Hepatocyte (in vitro differentiated cells): ENCODE measurements around the gene HSDL2. TPM values are rescaled to one million over a fixed set of nuclear protein-coding genes. Genes with fewer than 3 reads are reported as not detected.

ENCODE experiments used
- DNase-seq: peaks from one replicate; pipeline ENCODE4 v3.0.0-alpha.2; 2016; ENCODE audit warnings: low spot score
- H2AFZ ChIP-seq: fragments of 200-600 bp; sonication (generic); 2 replicates; pipeline ENCODE4 v1.6.0; 2016; ENCODE audit warnings: antibody characterized with exemption, mild to moderate bottlenecking
- H3K27ac ChIP-seq: fragments of 200-600 bp; sonication (generic); 2 replicates; pipeline ENCODE4 v1.5.1; 2016; ENCODE audit warnings: mild to moderate bottlenecking
- H3K27me3 ChIP-seq: fragments of 200-600 bp; sonication (generic); 2 replicates; pipeline ENCODE4 v1.6.1; 2016
- H3K36me3 ChIP-seq: fragments of 200-600 bp; sonication (generic); replicated peaks from 2 replicates; pipeline ENCODE4 v1.5.1; 2016; ENCODE audit warnings: low read depth; ENCODE audit not compliant: insufficient read depth
- H3K4me1 ChIP-seq: fragments of 200-600 bp; sonication (generic); 2 replicates; pipeline ENCODE4 v1.5.1; 2016; ENCODE audit warnings: mild to moderate bottlenecking, moderate library complexity; ENCODE audit not compliant: insufficient read depth
- H3K4me2 ChIP-seq: fragments of 200-600 bp; sonication (generic); 2 replicates; pipeline ENCODE4 v1.6.0; 2016
- H3K4me3 ChIP-seq: fragments of 200-600 bp; sonication (generic); 2 replicates; pipeline ENCODE4 v1.5.1; 2016; ENCODE audit warnings: mild to moderate bottlenecking
- H3K79me2 ChIP-seq: fragments of 200-600 bp; sonication (generic); 2 replicates; pipeline ENCODE4 v1.6.0; 2017; ENCODE audit warnings: mild to moderate bottlenecking
- H3K9me2 ChIP-seq: fragments of 200-600 bp; sonication (generic); replicated peaks from 2 replicates; pipeline ENCODE4 v1.6.0; 2017; ENCODE audit warnings: mild to moderate bottlenecking; ENCODE audit not compliant: insufficient read depth
- H3K9me3 ChIP-seq: fragments of 200-600 bp; sonication (generic); 2 replicates; pipeline ENCODE4 v1.5.1; 2016; ENCODE audit warnings: low read depth, mild to moderate bottlenecking
- H4K20me1 ChIP-seq: fragments of 200-600 bp; sonication (generic); 2 replicates; pipeline ENCODE4 v1.6.0; 2016; ENCODE audit warnings: mild to moderate bottlenecking; ENCODE audit not compliant: insufficient read depth, poor library complexity, severe bottlenecking
- EZH2 ChIP-seq: fragments of 200-600 bp; sonication (generic); IDR thresholded peaks from 2 replicates; pipeline ENCODE4 v1.6.1; 2016; ENCODE audit warnings: antibody characterized with exemption, mild to moderate bottlenecking, borderline replicate concordance
- EZH2phosphoT487 ChIP-seq: fragments of 200-600 bp; sonication (generic); IDR thresholded peaks from one replicate; pipeline ENCODE4 v1.6.1; 2018; ENCODE audit warnings: antibody characterized with exemption, mild to moderate bottlenecking, low read depth, moderate library complexity; ENCODE audit not compliant: unreplicated experiment, severe bottlenecking
- WGBS: methylation state at CpG from one replicate; pipeline ENCODE4 v1.1.6; 2016; ENCODE audit warnings: low lambda C conversion rate; ENCODE audit errors: missing lambda C conversion rate; 5-methylcytosine and 5-hydroxymethylcytosine counted together
- polyA plus RNA-seq: library from polyadenylated mRNA; unstranded; fragments of >200 nt; fragmentation: Nextera tagmentation; extraction: Ambion mirVana; gene quantifications from 2 replicates; pipeline ENCODE4 v1.2.1, GENCODE V29; 2016
- total RNA-seq: library from RNA; depleted of rRNA; stranded (reverse); fragments of >200 nt; gene quantifications from 2 replicates; pipeline ENCODE4 v1.2.3, GENCODE V29; 2014
- TF ChIP-seq, protein P1 (sequence below): fragments of 200-600 bp; sonication (generic); IDR thresholded peaks from 2 replicates; pipeline ENCODE4 v1.5.1; 2016; ENCODE audit warnings: antibody characterized with exemption, mild to moderate bottlenecking; ENCODE audit not compliant: poor library complexity

The HSDL2 gene
- total and polyA plus RNA-seq, 2 experiments from 2014 or later, result 50.0 to 97.3 TPM

DNA sequence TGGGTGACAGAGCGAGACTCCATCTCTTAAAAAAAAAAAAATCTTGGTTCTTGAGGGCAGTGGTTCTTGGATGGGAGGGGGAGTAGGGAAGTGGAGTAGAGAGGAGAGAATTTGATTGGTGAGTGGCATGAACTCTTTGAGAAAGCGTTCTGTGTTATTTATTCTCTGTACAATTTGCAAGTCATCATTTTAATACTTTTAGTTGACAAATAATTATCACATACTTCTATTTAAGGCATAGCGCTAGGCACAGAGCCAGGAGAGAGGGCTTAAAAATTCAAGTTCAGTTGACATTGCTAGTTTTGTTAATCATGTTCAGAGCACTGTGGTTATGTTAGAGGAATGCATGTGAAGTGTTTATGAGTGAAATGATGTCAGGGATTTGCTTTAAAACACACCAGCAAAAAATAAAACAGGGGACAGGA is 24.6 kb downstream of the HSDL2 start:
- Histone ChIP-seq H3K9me2 (no peaks in the 10 kb centered on the region), H3K79me2 (peaks cover 29% of the 10 kb centered on the region), H3K4me1 (no peaks in the 10 kb centered on the region), H4K20me1 (peaks cover 5% of the 10 kb centered on the region), H3K4me2 (no peak overlapping the region), H3K27ac (no peak overlapping the region), H3K4me3 (no peak overlapping the region), H3K36me3 (no peaks in the 10 kb centered on the region), H3K27me3 (no peaks in the 10 kb centered on the region), H3K9me3 (no peaks in the 10 kb centered on the region), H2AFZ (no peak overlapping the region)
- TF ChIP-seq EZH2phosphoT487 (no peak), EZH2 (no peak)
- TF ChIP-seq, protein P1, sequence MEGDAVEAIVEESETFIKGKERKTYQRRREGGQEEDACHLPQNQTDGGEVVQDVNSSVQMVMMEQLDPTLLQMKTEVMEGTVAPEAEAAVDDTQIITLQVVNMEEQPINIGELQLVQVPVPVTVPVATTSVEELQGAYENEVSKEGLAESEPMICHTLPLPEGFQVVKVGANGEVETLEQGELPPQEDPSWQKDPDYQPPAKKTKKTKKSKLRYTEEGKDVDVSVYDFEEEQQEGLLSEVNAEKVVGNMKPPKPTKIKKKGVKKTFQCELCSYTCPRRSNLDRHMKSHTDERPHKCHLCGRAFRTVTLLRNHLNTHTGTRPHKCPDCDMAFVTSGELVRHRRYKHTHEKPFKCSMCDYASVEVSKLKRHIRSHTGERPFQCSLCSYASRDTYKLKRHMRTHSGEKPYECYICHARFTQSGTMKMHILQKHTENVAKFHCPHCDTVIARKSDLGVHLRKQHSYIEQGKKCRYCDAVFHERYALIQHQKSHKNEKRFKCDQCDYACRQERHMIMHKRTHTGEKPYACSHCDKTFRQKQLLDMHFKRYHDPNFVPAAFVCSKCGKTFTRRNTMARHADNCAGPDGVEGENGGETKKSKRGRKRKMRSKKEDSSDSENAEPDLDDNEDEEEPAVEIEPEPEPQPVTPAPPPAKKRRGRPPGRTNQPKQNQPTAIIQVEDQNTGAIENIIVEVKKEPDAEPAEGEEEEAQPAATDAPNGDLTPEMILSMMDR, result no peak
- no peak for DNase-seq
- 91% methylated on average over 3 of the region's 3 CpGs for WGBS

DNA sequence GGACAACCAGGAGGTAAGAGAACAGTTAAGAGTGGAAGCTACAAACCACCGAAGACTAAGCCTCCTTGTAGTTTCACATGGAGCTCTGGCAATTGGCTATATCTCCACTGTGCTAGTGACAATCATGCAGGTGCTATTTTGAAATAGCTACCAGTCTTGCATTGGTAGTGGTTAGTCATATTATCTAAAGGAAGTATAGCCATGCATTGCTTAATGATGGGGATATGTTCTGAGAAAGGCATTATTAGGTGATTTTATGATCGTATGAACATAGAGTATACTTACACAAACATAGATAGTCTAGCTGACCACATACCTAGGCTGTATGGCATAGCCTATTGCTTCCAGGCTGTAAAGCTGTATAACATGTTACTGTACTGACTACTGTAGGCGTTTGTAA is 28.4 kb downstream of the HSDL2 start:
- TF ChIP-seq, protein P1, result no peak
- TF ChIP-seq EZH2, result no peak
- no peak for TF ChIP-seq EZH2phosphoT487
- DNase-seq, result no peak
- no peaks in the 10 kb centered on the region for H3K27me3 ChIP-seq
- H3K4me3 ChIP-seq, result no peak overlapping the region
- H3K9me2 ChIP-seq, result no peaks in the 10 kb centered on the region
- no peaks in the 10 kb centered on the region for H3K4me1 ChIP-seq
- no peak overlapping the region for H3K4me2 ChIP-seq
- no peak overlapping the region for H2AFZ ChIP-seq
- peaks cover 5% of the 10 kb centered on the region for H3K36me3 ChIP-seq
- peaks cover 5% of the 10 kb centered on the region for H3K79me2 ChIP-seq
- no peaks in the 10 kb centered on the region for H3K9me3 ChIP-seq
- peaks cover 5% of the 10 kb centered on the region for H4K20me1 ChIP-seq
- WGBS, result 81% methylated on average over 3 of the region's 3 CpGs
- H3K27ac ChIP-seq, result no peak overlapping the region

DNA sequence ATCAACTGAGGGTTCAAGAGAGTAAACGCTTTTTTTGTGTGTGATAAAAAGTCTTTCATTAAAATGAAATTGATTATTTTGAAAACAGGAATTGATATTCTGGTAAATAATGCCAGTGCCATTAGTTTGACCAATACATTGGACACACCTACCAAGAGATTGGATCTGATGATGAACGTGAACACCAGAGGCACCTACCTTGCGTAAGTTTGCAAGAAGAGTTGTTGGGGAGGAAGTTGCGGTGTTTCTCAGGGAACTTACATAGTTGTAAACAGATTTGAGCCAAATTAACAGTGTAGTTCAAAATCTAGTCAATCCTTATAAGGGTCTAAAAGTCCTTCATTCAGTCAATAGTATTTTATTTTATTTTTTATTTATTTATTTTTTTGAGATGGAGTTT is 28.9 kb downstream of the HSDL2 start:
- no peaks in the 10 kb centered on the region for H3K9me2 ChIP-seq
- H3K4me3 ChIP-seq, result no peak overlapping the region
- no peak overlapping the region for H3K4me2 ChIP-seq
- H3K9me3 ChIP-seq, result no peaks in the 10 kb centered on the region
- no peak overlapping the region for H2AFZ ChIP-seq
- H3K27me3 ChIP-seq, result no peaks in the 10 kb centered on the region
- WGBS, result 99% methylated on average over 4 of the region's 4 CpGs
- TF ChIP-seq EZH2 (no peak), EZH2phosphoT487 (no peak)
- TF ChIP-seq, protein P1, result no peak
- no peaks in the 10 kb centered on the region for H4K20me1 ChIP-seq
- DNase-seq, result no peak
- H3K4me1 ChIP-seq, result no peaks in the 10 kb centered on the region
- peaks cover under 1% of the 10 kb centered on the region for H3K79me2 ChIP-seq
- peaks cover 5% of the 10 kb centered on the region for H3K36me3 ChIP-seq
- H3K27ac ChIP-seq, result no peak overlapping the region

DNA sequence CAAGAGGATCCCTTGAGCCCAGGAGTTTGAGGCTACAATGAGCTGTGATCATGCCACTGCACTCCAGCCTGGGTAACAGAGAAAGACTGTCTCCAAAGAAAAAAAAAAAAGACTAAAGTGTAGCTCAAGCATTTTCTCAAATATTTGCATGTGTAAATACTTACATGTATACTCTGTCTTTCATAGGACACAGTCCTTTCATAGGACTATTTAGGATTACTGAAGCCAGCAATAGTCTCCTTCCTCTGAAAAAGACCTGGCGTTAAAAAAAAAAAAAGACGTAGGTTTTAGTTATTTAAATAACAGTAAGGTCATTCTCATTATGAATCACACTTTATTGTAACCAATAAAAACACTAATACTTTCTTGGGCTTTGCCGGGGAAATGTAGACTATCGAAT is 29.9 kb downstream of the HSDL2 start:
- Histone ChIP-seq H4K20me1 (no peaks in the 10 kb centered on the region), H2AFZ (no peak overlapping the region), H3K4me2 (no peak overlapping the region), H3K9me3 (no peaks in the 10 kb centered on the region), H3K4me3 (no peak overlapping the region), H3K27ac (no peak overlapping the region), H3K79me2 (no peaks in the 10 kb centered on the region), H3K36me3 (peaks cover 5% of the 10 kb centered on the region), H3K4me1 (no peaks in the 10 kb centered on the region), H3K9me2 (no peaks in the 10 kb centered on the region), H3K27me3 (no peaks in the 10 kb centered on the region)
- 90% methylated on average over 4 of the region's 4 CpGs for WGBS
- TF ChIP-seq EZH2 (no peak), EZH2phosphoT487 (no peak)
- TF ChIP-seq, protein P1, result no peak
- DNase-seq, result no peak
